Fibroblast of lung (primary cell): ENCODE measurements around the gene IHH.

Experiments used
- CTCF ChIP-seq, 2 donors: IDR thresholded peaks in 1 of 2; conservative IDR thresholded peaks in 1 of 2; 1 replicate in 1 of 2; 2 replicates in 1 of 2; pipeline ENCODE4 v1.5.1; 2011 to 2012; ENCODE audit warnings: low read length in 2 of 2, control low read depth in 1 of 2, inconsistent platforms in 1 of 2, low read depth in 1 of 2, mild to moderate bottlenecking in 1 of 2
- EZH2 ChIP-seq: IDR thresholded peaks from 2 replicates; pipeline ENCODE4 v1.5.1; 2012; ENCODE audit warnings: low read length, control low read depth, mild to moderate bottlenecking; ENCODE audit errors: missing control alignments

DNA sequence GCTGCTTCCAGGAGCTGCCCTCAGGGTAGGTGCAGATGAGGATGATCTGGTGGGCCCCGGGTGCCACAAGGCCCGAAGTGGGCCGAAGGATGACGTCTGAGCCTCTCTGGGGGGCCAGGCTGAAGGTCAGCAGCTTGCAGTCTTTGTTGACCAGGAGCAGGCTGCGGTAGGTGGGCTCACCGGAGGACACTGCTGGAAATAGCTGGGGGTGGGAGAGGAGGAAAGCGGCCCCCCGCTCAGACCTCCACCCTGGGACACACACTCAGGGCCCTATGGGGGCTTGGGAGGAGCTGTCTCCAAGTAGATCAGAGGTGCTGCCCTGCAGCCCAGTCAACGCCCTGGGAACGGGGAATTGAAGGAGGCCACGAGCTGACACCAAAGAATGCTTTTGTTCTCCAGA lies 36.7 kb downstream of the IHH start:
- no peak for TF ChIP-seq CTCF (conservative IDR thresholded peaks at IDR 0.05 in 1 of 2, IDR thresholded peaks at IDR 0.05 in 1 of 2; ENCODE audit: low read depth in 1 of 2, low read length in 2 of 2)
- no peak for TF ChIP-seq EZH2
